Prostate gland (tissue), 2 donors: ENCODE measurements around the gene GLIPR2. TPM values are rescaled to one million over a fixed set of nuclear protein-coding genes. Genes with fewer than 3 reads are reported as not detected.
A peak's percentile ranks its signal among the peaks of the same experiment; 100 is the strongest.

Experiments
- DNase-seq: peaks from one replicate; pipeline ENCODE4 v3.0.0-alpha.2; 2019; ENCODE audit warnings: low spot score
- H3K27ac ChIP-seq, 2 donors: fragments of 200-600 bp; sonication (generic); 2 replicates each; pipeline ENCODE4 v1.5.1; 2017 to 2019
- H3K27me3 ChIP-seq: fragments of 200-600 bp; sonication (generic); replicated peaks from 2 replicates; pipeline ENCODE4 v1.5.1; 2019; ENCODE audit not compliant: insufficient read depth
- H3K36me3 ChIP-seq, 2 donors: fragments of 200-600 bp; sonication (generic); 1 replicate in 1 of 2; 2 replicates in 1 of 2; pipeline versions ENCODE4 v1.5.1 to v1.8.1; 2017 to 2019
- H3K4me1 ChIP-seq: fragments of 200-600 bp; sonication (generic); replicated peaks from 2 replicates; pipeline ENCODE4 v1.5.1; 2019
- H3K4me3 ChIP-seq, 2 donors: fragments of 200-600 bp; sonication (generic); 2 replicates each; pipeline ENCODE4 v1.5.1; 2017 to 2019
- H3K9me3 ChIP-seq: fragments of 200-600 bp; sonication (generic); 2 replicates; pipeline ENCODE4 v1.5.1; 2017
- CTCF ChIP-seq, 4 experiments: fragments of 200-600 bp in 2 of 4; fragments of 450-650 bp in 2 of 4; sonication (generic) in 2 of 4; IDR thresholded peaks; 1 replicate in 3 of 4; 2 replicates in 1 of 4; pipeline ENCODE4 v1.5.1; 2016 to 2019; ENCODE audit warnings: antibody characterized with exemption in 4 of 4, mild to moderate bottlenecking in 2 of 4, moderate library complexity in 2 of 4
- POLR2A ChIP-seq: fragments of 450-650 bp; IDR thresholded peaks from one replicate; pipeline ENCODE4 v1.6.1; 2016; ENCODE audit warnings: antibody characterized with exemption, mild to moderate bottlenecking
- POLR2AphosphoS5 ChIP-seq: sonication (generic); formaldehyde crosslinking; IDR thresholded peaks from one replicate; pipeline ENCODE4 v1.6.1; 2017; ENCODE audit warnings: antibody characterized with exemption
- WGBS: methylation state at CpG from one replicate; pipeline ENCODE4 v1.1.5; 2018; 5-methylcytosine and 5-hydroxymethylcytosine counted together
- intact Hi-C: fragments of 100-400 bp; cut with DNase I; formaldehyde crosslinking; loops from one replicate; pipeline ENCODE4 v1.14.2; 2022
- total RNA-seq, 2 donors: library from RNA; depleted of rRNA; stranded (reverse); fragments of >200 nt; gene quantifications; one replicate each; pipeline ENCODE4 v1.1.0, GENCODE V29; 2016

GLIPR2 gene
- total RNA-seq, 2 donors from 2014 or later = 21.6 to 36.5 TPM

GRCh38 chr9:36191290-36191645, 54.7 kb downstream of the GLIPR2 start:
- Histone ChIP-seq H3K4me3 (peak overlapping the region; percentile 95 to 96), H3K9me3 (no peaks in the 10 kb centered on the region), H3K27me3 (no peaks in the 10 kb centered on the region), H3K36me3 (no peaks in the 10 kb centered on the region), H3K27ac (peak overlapping the region; percentile 81 to 90), H3K4me1 (peaks cover 5% of the 10 kb centered on the region)
- no peak for DNase-seq
- intact Hi-C loops = loop anchor here (2.0 to 10.0 kb wide), 2 partner anchors 48 to 64 kb away; partner anchors contain the start of gene GNE
- WGBS = 0% methylated on average over 18 of the region's 18 CpGs
- TF ChIP-seq POLR2AphosphoS5 (no peak), CTCF (IDR thresholded peaks at IDR 0.05) (no peak), POLR2A (no peak)

GRCh38 chr9:36191686-36192085, 55.2 kb downstream of the GLIPR2 start:
- under 1% methylated on average over 7 of the region's 7 CpGs for WGBS
- no peak for TF ChIP-seq POLR2A
- no peak for TF ChIP-seq POLR2AphosphoS5
- TF ChIP-seq CTCF (IDR thresholded peaks at IDR 0.05) = no peak
- Histone ChIP-seq H3K4me3 (peak overlapping the region; percentile 95 to 96), H3K27ac (peak overlapping the region; percentile 81 to 90), H3K36me3 (no peaks in the 10 kb centered on the region), H3K9me3 (no peaks in the 10 kb centered on the region), H3K4me1 (peaks cover 5% of the 10 kb centered on the region), H3K27me3 (no peaks in the 10 kb centered on the region)
- intact Hi-C loops = loop anchor here (2.0 to 10.0 kb wide), 2 partner anchors 49 to 63 kb away; partner anchors contain the start of gene GNE
- no peak for DNase-seq

- no peaks in the 10 kb centered on the region for H3K36me3 ChIP-seq
- WGBS = 63% methylated on average over 4 of the region's 4 CpGs
- intact Hi-C loops = loop anchor here (10.0 kb wide), 1 partner anchor 63 kb away; the partner anchor contains the start of gene GNE
- peak overlapping the region; percentile 95 to 96 for H3K4me3 ChIP-seq
- no peaks in the 10 kb centered on the region for H3K27me3 ChIP-seq
- TF ChIP-seq POLR2A = no peak
- no peak for TF ChIP-seq CTCF (IDR thresholded peaks at IDR 0.05)
- no peak for TF ChIP-seq POLR2AphosphoS5
- no peaks in the 10 kb centered on the region for H3K9me3 ChIP-seq
- no peak overlapping the region for H3K27ac ChIP-seq
- H3K4me1 ChIP-seq = peaks cover 5% of the 10 kb centered on the region
- DNase-seq = no peak
Observed at GRCh38 chr9:36192196-36192595, 55.7 kb downstream of the GLIPR2 start.

- Histone ChIP-seq H3K9me3 (no peaks in the 10 kb centered on the region), H3K27ac (no peak overlapping the region), H3K4me3 (peak overlapping the region in 1 of 2 donors; percentile 96), H3K4me1 (peaks cover 5% of the 10 kb centered on the region), H3K27me3 (no peaks in the 10 kb centered on the region), H3K36me3 (no peaks in the 10 kb centered on the region)
- intact Hi-C loops = loop anchor here (10.0 kb wide), 1 partner anchor 62 kb away; the partner anchor contains the start of gene GNE
- no peak for DNase-seq
- TF ChIP-seq POLR2AphosphoS5 = no peak
- TF ChIP-seq POLR2A = no peak
- no peak for TF ChIP-seq CTCF (IDR thresholded peaks at IDR 0.05)
- 71% methylated on average over 3 of the region's 3 CpGs for WGBS
Observed at GRCh38 chr9:36193023-36193422, 56.5 kb downstream of the GLIPR2 start.

GRCh38 chr9:36194326-36195000, 57.9 kb downstream of the GLIPR2 start:
- no peaks in the 10 kb centered on the region for H3K27me3 ChIP-seq
- WGBS = 15% methylated on average over 4 of the region's 4 CpGs
- H3K9me3 ChIP-seq = no peaks in the 10 kb centered on the region
- no peak for TF ChIP-seq POLR2A
- TF ChIP-seq CTCF (IDR thresholded peaks at IDR 0.05) = no peak
- TF ChIP-seq POLR2AphosphoS5 = peak; percentile 6
- H3K27ac ChIP-seq = no peak overlapping the region
- no peaks in the 10 kb centered on the region for H3K36me3 ChIP-seq
- DNase-seq = no peak
- intact Hi-C loops = loop anchor here (10.0 kb wide), 1 partner anchor 60 kb away; the partner anchor contains the start of gene GNE
- H3K4me3 ChIP-seq = no peak overlapping the region
- peaks cover 5% of the 10 kb centered on the region for H3K4me1 ChIP-seq
